ENCODE measurements around the gene CLEC9A.

DNA sequence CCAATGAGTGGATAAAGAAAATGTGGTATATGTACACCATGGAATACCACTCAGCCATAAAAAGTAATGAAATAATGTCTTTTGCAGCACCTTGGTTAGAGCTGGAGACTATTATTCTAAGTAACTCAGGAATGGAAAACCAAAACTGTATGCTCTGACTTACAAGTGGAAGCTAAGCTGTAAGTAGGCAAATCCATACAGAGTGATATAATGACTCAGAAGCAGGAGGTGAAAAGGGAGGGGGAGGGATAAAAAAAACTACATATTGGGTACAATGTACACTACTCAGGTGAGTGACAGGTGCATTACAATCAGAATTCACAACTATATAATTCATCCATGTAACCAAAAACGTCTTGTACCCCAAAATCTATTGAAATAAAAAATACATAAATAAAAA, 83.4 kb downstream of the CLEC9A start:
- TF ChIP-seq, protein P1, sequence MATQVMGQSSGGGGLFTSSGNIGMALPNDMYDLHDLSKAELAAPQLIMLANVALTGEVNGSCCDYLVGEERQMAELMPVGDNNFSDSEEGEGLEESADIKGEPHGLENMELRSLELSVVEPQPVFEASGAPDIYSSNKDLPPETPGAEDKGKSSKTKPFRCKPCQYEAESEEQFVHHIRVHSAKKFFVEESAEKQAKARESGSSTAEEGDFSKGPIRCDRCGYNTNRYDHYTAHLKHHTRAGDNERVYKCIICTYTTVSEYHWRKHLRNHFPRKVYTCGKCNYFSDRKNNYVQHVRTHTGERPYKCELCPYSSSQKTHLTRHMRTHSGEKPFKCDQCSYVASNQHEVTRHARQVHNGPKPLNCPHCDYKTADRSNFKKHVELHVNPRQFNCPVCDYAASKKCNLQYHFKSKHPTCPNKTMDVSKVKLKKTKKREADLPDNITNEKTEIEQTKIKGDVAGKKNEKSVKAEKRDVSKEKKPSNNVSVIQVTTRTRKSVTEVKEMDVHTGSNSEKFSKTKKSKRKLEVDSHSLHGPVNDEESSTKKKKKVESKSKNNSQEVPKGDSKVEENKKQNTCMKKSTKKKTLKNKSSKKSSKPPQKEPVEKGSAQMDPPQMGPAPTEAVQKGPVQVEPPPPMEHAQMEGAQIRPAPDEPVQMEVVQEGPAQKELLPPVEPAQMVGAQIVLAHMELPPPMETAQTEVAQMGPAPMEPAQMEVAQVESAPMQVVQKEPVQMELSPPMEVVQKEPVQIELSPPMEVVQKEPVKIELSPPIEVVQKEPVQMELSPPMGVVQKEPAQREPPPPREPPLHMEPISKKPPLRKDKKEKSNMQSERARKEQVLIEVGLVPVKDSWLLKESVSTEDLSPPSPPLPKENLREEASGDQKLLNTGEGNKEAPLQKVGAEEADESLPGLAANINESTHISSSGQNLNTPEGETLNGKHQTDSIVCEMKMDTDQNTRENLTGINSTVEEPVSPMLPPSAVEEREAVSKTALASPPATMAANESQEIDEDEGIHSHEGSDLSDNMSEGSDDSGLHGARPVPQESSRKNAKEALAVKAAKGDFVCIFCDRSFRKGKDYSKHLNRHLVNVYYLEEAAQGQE (IDR thresholded peaks at IDR 0.05; ENCODE audit: insufficient read depth in 1 of 2, low read depth in 2 of 2, low read length in 2 of 2), result no peak
- TF ChIP-seq POLR2AphosphoS5 (IDR thresholded peaks at IDR 0.05; ENCODE audit: low read depth, low read length) (no peak), SIN3A (IDR thresholded peaks at IDR 0.05; ENCODE audit: borderline replicate concordance, insufficient read depth, low read length) (no peak), TAF1 (IDR thresholded peaks at IDR 0.05; ENCODE audit: borderline replicate concordance, insufficient read depth, low read length) (no peak), FOXP2 (optimal IDR thresholded peaks at IDR 0.05; ENCODE audit: borderline replicate concordance, extremely low read depth, extremely low read length, insufficient read depth) (no peak)

All from PFSK-1 (cell line).